GM19043 (cell line): ENCODE measurements around the gene SLC10A4.

Experiments
- ATAC-seq: cut with Tn5 transposase; IDR thresholded peaks from one replicate; pipeline ENCODE4 v1.9.1; 2021; ENCODE audit warnings: low read depth; ENCODE audit not compliant: unreplicated experiment

SLC10A4 gene

GRCh38 chr4:48484494-48485168 is 1.5 kb downstream of the SLC10A4 start:
- ATAC-seq, result no peak

GRCh38 chr4:48489683-48490011 is 6.5 kb downstream of the SLC10A4 start:
- no peak for ATAC-seq

GRCh38 chr4:48490012-48490679 is 7.0 kb downstream of the SLC10A4 start, which contains the start of gene ZAR1:
TSS of gene ZAR1 (plus strand) at chr4:48490252. CDS start at chr4:48490292, 40 bp downstream.
- no peak for ATAC-seq

GRCh38 chr4:48490680-48491513 is 7.8 kb downstream of the SLC10A4 start:
- ATAC-seq, result no peak

GRCh38 chr4:48491514-48492176 is 8.5 kb downstream of the SLC10A4 start:
- ATAC-seq, result no peak

- no peak for ATAC-seq
Measured at GRCh38 chr4:48493452-48494100, 10.4 kb downstream of the SLC10A4 start.

GRCh38 chr4:48495941-48496340 is 12.8 kb downstream of the SLC10A4 start:
- no peak for ATAC-seq

- no peak for ATAC-seq
Measured at GRCh38 chr4:48498895-48499294, 15.8 kb downstream of the SLC10A4 start.

- peak; percentile 81 for ATAC-seq
Measured at GRCh38 chr4:48499551-48500066, 16.5 kb downstream of the SLC10A4 start.

- no peak for ATAC-seq
Measured at GRCh38 chr4:48503233-48504025, 20.3 kb downstream of the SLC10A4 start.

- no peak for ATAC-seq
Measured at GRCh38 chr4:48504026-48504330, 20.8 kb downstream of the SLC10A4 start.

- ATAC-seq, result no peak
Measured at GRCh38 chr4:48504352-48504751, 21.2 kb downstream of the SLC10A4 start.

- ATAC-seq, result no peak
Measured at GRCh38 chr4:48506716-48507115, 23.6 kb downstream of the SLC10A4 start.

- ATAC-seq, result no peak
Measured at GRCh38 chr4:48509543-48509942, 26.4 kb downstream of the SLC10A4 start.

GRCh38 chr4:48518143-48518542 is 35.0 kb downstream of the SLC10A4 start:
- no peak for ATAC-seq

- no peak for ATAC-seq
Measured at GRCh38 chr4:48526406-48526805, 43.3 kb downstream of the SLC10A4 start.

GRCh38 chr4:48538358-48538757 is 55.2 kb downstream of the SLC10A4 start:
- ATAC-seq, result no peak
